SK-N-SH treated with all-trans-retinoic acid at 6 μM for 48 hours (cell line): ENCODE measurements around the gene ARHGEF11.

ENCODE experiments used
- RARB ChIP-seq: fragments of 250-450 bp; sonication (Bioruptor Pico); IDR thresholded peaks from 2 replicates; pipeline ENCODE4 v1.8.0; 2021; ENCODE audit warnings: mild to moderate bottlenecking, moderate library complexity
- TOX ChIP-seq: fragments of 250-450 bp; sonication (Bioruptor Pico); IDR thresholded peaks from 2 replicates; pipeline ENCODE4 v1.8.0; 2021; ENCODE audit warnings: mild to moderate bottlenecking, moderate library complexity, borderline replicate concordance
- TF ChIP-seq, protein P1 (sequence below): fragments of 250-450 bp; sonication (Bioruptor Pico); IDR thresholded peaks from 2 replicates; pipeline ENCODE4 v1.8.0; 2020; ENCODE audit warnings: mild to moderate bottlenecking, moderate library complexity, borderline replicate concordance
- TF ChIP-seq, protein P2 (sequence below): fragments of 250-450 bp; sonication (Bioruptor Pico); IDR thresholded peaks from 2 replicates; pipeline ENCODE4 v1.5.1; 2020; ENCODE audit warnings: low read depth, mild to moderate bottlenecking, moderate library complexity

DNA sequence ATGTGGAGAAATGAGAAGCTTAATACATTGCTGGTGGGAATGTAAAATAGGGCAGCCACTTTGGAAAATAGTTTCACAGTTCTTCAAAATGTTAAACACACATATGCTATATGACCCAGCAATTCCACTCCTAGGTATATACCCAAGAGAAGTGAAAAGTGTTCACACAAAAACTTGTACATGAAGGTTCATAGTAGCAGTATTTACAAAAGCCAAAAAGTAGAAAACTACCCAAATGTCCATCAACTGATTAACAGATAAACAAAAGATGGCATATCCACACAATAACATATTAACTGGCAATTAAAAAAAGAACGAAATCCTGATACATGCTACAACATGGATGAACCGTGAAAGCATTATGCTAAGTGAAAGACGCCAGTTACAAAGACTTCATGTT is 33.7 kb downstream of the ARHGEF11 start:
- TF ChIP-seq RARB (no peak), TOX (CRISPR knock-in tag) (no peak)
- TF ChIP-seq, protein P1, sequence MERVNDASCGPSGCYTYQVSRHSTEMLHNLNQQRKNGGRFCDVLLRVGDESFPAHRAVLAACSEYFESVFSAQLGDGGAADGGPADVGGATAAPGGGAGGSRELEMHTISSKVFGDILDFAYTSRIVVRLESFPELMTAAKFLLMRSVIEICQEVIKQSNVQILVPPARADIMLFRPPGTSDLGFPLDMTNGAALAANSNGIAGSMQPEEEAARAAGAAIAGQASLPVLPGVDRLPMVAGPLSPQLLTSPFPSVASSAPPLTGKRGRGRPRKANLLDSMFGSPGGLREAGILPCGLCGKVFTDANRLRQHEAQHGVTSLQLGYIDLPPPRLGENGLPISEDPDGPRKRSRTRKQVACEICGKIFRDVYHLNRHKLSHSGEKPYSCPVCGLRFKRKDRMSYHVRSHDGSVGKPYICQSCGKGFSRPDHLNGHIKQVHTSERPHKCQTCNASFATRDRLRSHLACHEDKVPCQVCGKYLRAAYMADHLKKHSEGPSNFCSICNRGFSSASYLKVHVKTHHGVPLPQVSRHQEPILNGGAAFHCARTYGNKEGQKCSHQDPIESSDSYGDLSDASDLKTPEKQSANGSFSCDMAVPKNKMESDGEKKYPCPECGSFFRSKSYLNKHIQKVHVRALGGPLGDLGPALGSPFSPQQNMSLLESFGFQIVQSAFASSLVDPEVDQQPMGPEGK (CRISPR knock-in tag): no peak
- TF ChIP-seq, protein P2, sequence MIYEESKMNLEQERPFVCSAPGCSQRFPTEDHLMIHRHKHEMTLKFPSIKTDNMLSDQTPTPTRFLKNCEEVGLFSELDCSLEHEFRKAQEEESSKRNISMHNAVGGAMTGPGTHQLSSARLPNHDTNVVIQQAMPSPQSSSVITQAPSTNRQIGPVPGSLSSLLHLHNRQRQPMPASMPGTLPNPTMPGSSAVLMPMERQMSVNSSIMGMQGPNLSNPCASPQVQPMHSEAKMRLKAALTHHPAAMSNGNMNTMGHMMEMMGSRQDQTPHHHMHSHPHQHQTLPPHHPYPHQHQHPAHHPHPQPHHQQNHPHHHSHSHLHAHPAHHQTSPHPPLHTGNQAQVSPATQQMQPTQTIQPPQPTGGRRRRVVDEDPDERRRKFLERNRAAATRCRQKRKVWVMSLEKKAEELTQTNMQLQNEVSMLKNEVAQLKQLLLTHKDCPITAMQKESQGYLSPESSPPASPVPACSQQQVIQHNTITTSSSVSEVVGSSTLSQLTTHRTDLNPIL (CRISPR knock-in tag): no peak
